IMR-90 (cell line): Measurements from ENCODE around the gene ATF5. TPM values are rescaled to one million over a fixed set of nuclear protein-coding genes. Genes with fewer than 3 reads are reported as not detected.

ENCODE experiments used
- ATAC-seq: fragments of 200-7000 bp; cut with Tn5 transposase; 2 replicates; pipeline ENCODE4 v1.9.1; 2020; ENCODE audit warnings: low read depth, mild to moderate bottlenecking, moderate library complexity
- BruUV-seq: library from RNA; stranded (reverse); fragments of 400-500 nt; replicated peaks from 2 replicates; lab custom pipeline; 2021; lab: Mats Ljungman, UMichigan
- CTCF ChIA-PET: fragments of 300-600 bp; formaldehyde crosslinking; extraction: SDS; loops from one replicate; lab custom pipeline; 2021; ENCODE audit warnings: antibody characterized with exemption; lab: Yijun Ruan, JAX
- POLR2A ChIA-PET: fragments of 300-600 bp; sonication (Branson Sonifier 250); formaldehyde crosslinking; loops from one replicate; lab custom pipeline; 2022; ENCODE audit warnings: antibody characterized with exemption; ENCODE audit not compliant: unreplicated experiment; lab: Charles Lee
- DNase-seq: peaks from one replicate; pipeline ENCODE4 v3.0.0; 2013
- H2AFZ ChIP-seq: replicated peaks from 2 replicates; pipeline ENCODE3; 2013; ENCODE audit warnings: low read length, mild to moderate bottlenecking; ENCODE audit not compliant: poor library complexity
- H2AK5ac ChIP-seq: 2 replicates; pipeline ENCODE4 v1.6.1; 2013; ENCODE audit warnings: low read depth, low read length, inconsistent platforms
- H2AK9ac ChIP-seq: replicated peaks from 2 replicates; pipeline ENCODE3; 2013; ENCODE audit warnings: mild to moderate bottlenecking, low read depth, low read length, moderate library complexity; ENCODE audit not compliant: poor library complexity
- H2BK120ac ChIP-seq: 2 replicates; pipeline ENCODE4 v1.6.1; 2013; ENCODE audit warnings: low read depth, low read length, inconsistent platforms
- H2BK15ac ChIP-seq: 3 replicates; pipeline ENCODE4 v1.6.1; 2013; ENCODE audit warnings: low read depth, low read length, inconsistent platforms
- H2BK20ac ChIP-seq: 2 replicates; pipeline ENCODE4 v1.6.1; 2013; ENCODE audit warnings: low read depth, mild to moderate bottlenecking, inconsistent platforms, low read length, moderate library complexity
- H2BK5ac ChIP-seq: 2 replicates; pipeline ENCODE4 v1.6.1; 2013; ENCODE audit warnings: mild to moderate bottlenecking, low read depth, low read length, inconsistent platforms; ENCODE audit not compliant: poor library complexity, severe bottlenecking
- H3K14ac ChIP-seq: replicated peaks from 2 replicates; pipeline ENCODE4 v1.6.1; 2013; ENCODE audit warnings: low read depth, low read length, inconsistent platforms
- H3K18ac ChIP-seq: 2 replicates; pipeline ENCODE4 v1.6.1; 2013; ENCODE audit warnings: low read depth, low read length, control low read depth
- H3K23ac ChIP-seq: 2 replicates; pipeline ENCODE4 v1.6.1; 2013; ENCODE audit warnings: low read depth, low read length, inconsistent platforms
- H3K27ac ChIP-seq: 2 replicates; pipeline ENCODE4 v1.5.1; 2013; ENCODE audit warnings: mild to moderate bottlenecking, control low read depth, low read length; ENCODE audit not compliant: insufficient read depth
- H3K27me3 ChIP-seq: 2 replicates; pipeline ENCODE4 v1.6.1; 2013; ENCODE audit warnings: low read length; ENCODE audit not compliant: control insufficient read depth, insufficient read depth
- H3K36me3 ChIP-seq: 2 replicates; pipeline ENCODE4 v1.6.1; 2013; ENCODE audit warnings: low read length, mixed read lengths; ENCODE audit not compliant: control insufficient read depth, insufficient read depth
- H3K4ac ChIP-seq: 2 replicates; pipeline ENCODE4 v1.6.1; 2013; ENCODE audit warnings: low read depth, low read length, inconsistent platforms
- H3K4me1 ChIP-seq: 2 replicates; pipeline ENCODE4 v1.6.1; 2013; ENCODE audit warnings: low read length, mixed read lengths; ENCODE audit not compliant: control insufficient read depth, insufficient read depth
- H3K4me2 ChIP-seq: 2 replicates; pipeline ENCODE4 v1.6.1; 2013; ENCODE audit warnings: low read depth, mild to moderate bottlenecking, control low read depth, low read length, moderate library complexity
- H3K4me3 ChIP-seq: 2 replicates; pipeline ENCODE4 v1.5.1; 2013; ENCODE audit warnings: low read depth, mild to moderate bottlenecking, control low read depth, low read length, moderate library complexity; ENCODE audit not compliant: insufficient read depth
- H3K56ac ChIP-seq: 2 replicates; pipeline ENCODE4 v1.6.1; 2013; ENCODE audit warnings: low read length, inconsistent platforms; ENCODE audit not compliant: insufficient read depth; ENCODE audit errors: extremely low read depth
- H3K79me1 ChIP-seq, 2 experiments: 2 replicates each; pipeline ENCODE4 v1.6.1; 2013; ENCODE audit warnings: low read length in 2 of 2, inconsistent platforms in 1 of 2, low read depth in 1 of 2
- H3K9ac ChIP-seq: 2 replicates; pipeline ENCODE4 v1.6.1; 2013; ENCODE audit warnings: low read depth, low read length, control low read depth
- H3K9me1 ChIP-seq: 2 replicates; pipeline ENCODE4 v1.6.1; 2013; ENCODE audit warnings: low read length, inconsistent platforms; ENCODE audit not compliant: insufficient read depth
- H3K9me3 ChIP-seq: 2 replicates; pipeline ENCODE4 v1.6.1; 2013; ENCODE audit warnings: low read length; ENCODE audit not compliant: control insufficient read depth, insufficient read depth
- H4K20me1 ChIP-seq: 2 replicates; pipeline ENCODE4 v1.6.1; 2013; ENCODE audit warnings: low read length, inconsistent platforms; ENCODE audit not compliant: insufficient read depth
- H4K5ac ChIP-seq: 2 replicates; pipeline ENCODE4 v1.6.1; 2013; ENCODE audit warnings: mild to moderate bottlenecking, low read depth, low read length, control low read depth
- H4K8ac ChIP-seq, 2 experiments: 2 replicates each; pipeline ENCODE4 v1.6.1; 2013; ENCODE audit warnings: low read depth in 2 of 2, low read length in 2 of 2, control low read depth in 1 of 2, inconsistent platforms in 1 of 2
- H4K91ac ChIP-seq: 2 replicates; pipeline ENCODE4 v1.6.1; 2013; ENCODE audit warnings: low read depth, low read length, inconsistent platforms; ENCODE audit not compliant: insufficient read depth
- CEBPB ChIP-seq: IDR thresholded peaks from 2 replicates; pipeline ENCODE4 v1.6.1; 2012; ENCODE audit warnings: low read depth, low read length, improper control_type of control experiment
- CHD1 ChIP-seq: IDR thresholded peaks from 2 replicates; pipeline ENCODE4 v1.6.1; 2012; ENCODE audit warnings: low read depth, low read length, improper control_type of control experiment
- FOS ChIP-seq: fragments of 150-350 bp; IDR thresholded peaks from 2 replicates; pipeline ENCODE4 v1.6.1; 2016; ENCODE audit warnings: low read depth, low read length
- RAD21 ChIP-seq: IDR thresholded peaks from 2 replicates; pipeline ENCODE4 v1.6.1; 2012; ENCODE audit warnings: low read length, improper control_type of control experiment
- RCOR1 ChIP-seq: IDR thresholded peaks from 2 replicates; pipeline ENCODE4 v1.6.1; 2012; ENCODE audit warnings: mild to moderate bottlenecking, low read length, improper control_type of control experiment; ENCODE audit not compliant: insufficient replicate concordance
- WGBS, 2 experiments: methylation state at CpG; one replicate each; pipeline versions ENCODE4 v1.1.5 to v1.1.7; 2013; ENCODE audit warnings: missing lambda C conversion rate in 2 of 2; ENCODE audit not compliant: insufficient read length in 1 of 2; ENCODE audit errors: extremely low coverage in 2 of 2; 5-methylcytosine and 5-hydroxymethylcytosine counted together
- dilution Hi-C: fragments of 300-500 bp; cut with HindIII; formaldehyde crosslinking; loops from one replicate; pipeline ENCODE4 v1.14.3; 2018; ENCODE audit warnings: low sequenced_read_pairs; ENCODE audit not compliant: unreplicated experiment
- in situ Hi-C: fragments of 300-500 bp; cut with MboI; formaldehyde crosslinking; loops from 3 replicates; pipeline ENCODE4 v1.14.3; 2019; ENCODE audit warnings: low sequenced_read_pairs, inconsistent platforms, mixed read lengths
- intact Hi-C: fragments of 100-400 bp; cut with micrococcal nuclease; formaldehyde crosslinking; loops from 2 replicates; pipeline ENCODE4 v1.10.0; 2022
- polyA plus RNA-seq, 3 experiments: library from polyadenylated mRNA; depleted of rRNA; stranded (reverse); fragments of >200 nt; gene quantifications; 2 replicates each; pipeline ENCODE4 v1.2.3, GENCODE V29; 2012; ENCODE audit warnings: low replicate concordance in 1 of 3
- total RNA-seq: library from RNA; depleted of rRNA; stranded (reverse); fragments of >200 nt; gene quantifications from 2 replicates; pipeline ENCODE4 v1.2.3, GENCODE V29; 2012
- TF ChIP-seq, protein P1 (sequence below): fragments of 150-350 bp; IDR thresholded peaks from 2 replicates; pipeline ENCODE4 v1.6.1; 2016; ENCODE audit warnings: low read depth, mild to moderate bottlenecking, low read length, moderate library complexity, borderline replicate concordance
- TF ChIP-seq, protein P2 (sequence below): fragments of 150-350 bp; IDR thresholded peaks from 2 replicates; pipeline ENCODE4 v1.6.1; 2017; ENCODE audit warnings: mild to moderate bottlenecking, antibody characterized with exemption, low read length, low read depth

Gene ATF5
- total and polyA plus RNA-seq, 2 of the 4 experiments (the other 2 are of a cell fraction) = 2.7 to 15.7 TPM

DNA sequence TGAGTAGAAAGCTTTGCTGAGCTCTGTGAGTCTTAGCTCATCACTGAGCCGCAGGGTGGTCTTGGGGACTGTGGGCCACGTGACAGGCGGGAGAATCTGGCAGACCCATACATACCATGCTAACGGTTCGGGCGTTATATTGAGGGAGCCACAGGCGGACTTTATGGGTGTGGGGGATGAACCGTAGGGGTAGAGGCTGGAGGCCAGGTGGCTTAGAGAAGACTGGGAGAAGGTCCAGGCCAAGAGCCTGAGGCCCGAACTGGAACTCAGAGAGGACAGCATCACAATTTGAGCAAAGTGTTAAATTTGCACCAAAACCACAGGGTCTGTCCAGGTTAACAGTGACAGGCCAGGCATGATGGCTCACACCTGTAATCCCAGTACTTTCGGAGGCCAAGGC, 15.3 kb upstream of the ATF5 start:
- no peak overlapping the region for H3K9ac ChIP-seq
- H3K4me2 ChIP-seq = no peak overlapping the region
- H3K23ac ChIP-seq = no peak overlapping the region
- H3K27me3 ChIP-seq = no peaks in the 10 kb centered on the region
- no peak overlapping the region for H2BK15ac ChIP-seq
- no peak overlapping the region for H2AK5ac ChIP-seq
- H4K8ac ChIP-seq = no peak overlapping the region
- in situ Hi-C loops (no loop called here), dilution Hi-C loops (no loop called here), intact Hi-C loops (no loop called here)
- no peak for ATAC-seq
- no peak overlapping the region for H4K91ac ChIP-seq
- no peak overlapping the region for H3K4me3 ChIP-seq
- no peak overlapping the region for H2AFZ ChIP-seq
- peaks cover 30 to 77% of the 10 kb centered on the region in 2 experiments for H3K79me1 ChIP-seq
- no TSS peak for BruUV-seq
- H2BK20ac ChIP-seq = no peak overlapping the region
- no peak overlapping the region for H3K4ac ChIP-seq
- H3K14ac ChIP-seq = no peak overlapping the region
- H3K27ac ChIP-seq = no peak overlapping the region
- no peak for DNase-seq
- no peak overlapping the region for H2AK9ac ChIP-seq
- H3K9me3 ChIP-seq = no peaks in the 10 kb centered on the region
- peaks cover 59% of the 10 kb centered on the region for H3K36me3 ChIP-seq
- H3K18ac ChIP-seq = no peak overlapping the region
- no peak overlapping the region for H4K5ac ChIP-seq
- 100% methylated on average over 1 of the region's 10 CpGs; no CpG with 5 or more reads in 1 of the 2 experiments for WGBS, 2 experiments
- H2BK5ac ChIP-seq = no peak overlapping the region
- H3K56ac ChIP-seq = no peak overlapping the region
- H3K4me1 ChIP-seq = peaks cover 3% of the 10 kb centered on the region
- H3K9me1 ChIP-seq = peaks cover 9% of the 10 kb centered on the region
- no peak for TF ChIP-seq CHD1
- TF ChIP-seq, protein P1, sequence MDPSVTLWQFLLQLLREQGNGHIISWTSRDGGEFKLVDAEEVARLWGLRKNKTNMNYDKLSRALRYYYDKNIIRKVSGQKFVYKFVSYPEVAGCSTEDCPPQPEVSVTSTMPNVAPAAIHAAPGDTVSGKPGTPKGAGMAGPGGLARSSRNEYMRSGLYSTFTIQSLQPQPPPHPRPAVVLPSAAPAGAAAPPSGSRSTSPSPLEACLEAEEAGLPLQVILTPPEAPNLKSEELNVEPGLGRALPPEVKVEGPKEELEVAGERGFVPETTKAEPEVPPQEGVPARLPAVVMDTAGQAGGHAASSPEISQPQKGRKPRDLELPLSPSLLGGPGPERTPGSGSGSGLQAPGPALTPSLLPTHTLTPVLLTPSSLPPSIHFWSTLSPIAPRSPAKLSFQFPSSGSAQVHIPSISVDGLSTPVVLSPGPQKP = no peak
- TF ChIP-seq, protein P2, sequence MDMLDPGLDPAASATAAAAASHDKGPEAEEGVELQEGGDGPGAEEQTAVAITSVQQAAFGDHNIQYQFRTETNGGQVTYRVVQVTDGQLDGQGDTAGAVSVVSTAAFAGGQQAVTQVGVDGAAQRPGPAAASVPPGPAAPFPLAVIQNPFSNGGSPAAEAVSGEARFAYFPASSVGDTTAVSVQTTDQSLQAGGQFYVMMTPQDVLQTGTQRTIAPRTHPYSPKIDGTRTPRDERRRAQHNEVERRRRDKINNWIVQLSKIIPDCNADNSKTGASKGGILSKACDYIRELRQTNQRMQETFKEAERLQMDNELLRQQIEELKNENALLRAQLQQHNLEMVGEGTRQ = no peak
- TF ChIP-seq FOS = no peak
- no peak for TF ChIP-seq CEBPB
- TF ChIP-seq RAD21 = no peak
- TF ChIP-seq RCOR1 = no peak
- no peak overlapping the region for H2BK120ac ChIP-seq
- H4K20me1 ChIP-seq = peaks cover 28% of the 10 kb centered on the region
- ChIA-PET POLR2A (no interaction called here), CTCF (no interaction called here)
